GM21723 (cell line): ENCODE measurements around the gene AKAP8.
"Not testable (repeated sequence)": the region's sequence is repeated elsewhere in the genome, so short reads cannot be mapped to it uniquely, and the experiment has no call there.

ENCODE experiments used
- ATAC-seq: cut with Tn5 transposase; IDR thresholded peaks from one replicate; pipeline ENCODE4 v1.9.1; 2021; ENCODE audit warnings: mild to moderate bottlenecking, moderate library complexity; ENCODE audit not compliant: unreplicated experiment

AKAP8 gene

GRCh38 chr19:15379083-15379998 lies at the start of gene AKAP8:
AKAP8 (minus strand) TSS chr19:15379787; CDS start chr19:15379731, 56 bp downstream.
- ATAC-seq = peak; percentile 82

GRCh38 chr19:15427991-15428471 lies 48.4 kb upstream of the AKAP8 start:
- no peak for ATAC-seq

GRCh38 chr19:15427350-15427700 lies 47.7 kb upstream of the AKAP8 start:
- ATAC-seq = no peak

GRCh38 chr19:15426485-15427349 lies 47.1 kb upstream of the AKAP8 start:
- ATAC-seq = no peak

GRCh38 chr19:15425321-15425950 lies 45.8 kb upstream of the AKAP8 start:
- no peak for ATAC-seq

- ATAC-seq = no peak
Observed at GRCh38 chr19:15424692-15425272, 45.2 kb upstream of the AKAP8 start.

GRCh38 chr19:15424121-15424520 lies 44.5 kb upstream of the AKAP8 start:
- ATAC-seq = no peak

GRCh38 chr19:15423130-15423529 lies 43.5 kb upstream of the AKAP8 start:
- ATAC-seq = no peak

- no peak for ATAC-seq
Observed at GRCh38 chr19:15422296-15423075, 42.9 kb upstream of the AKAP8 start.

GRCh38 chr19:15421721-15422260 lies 42.2 kb upstream of the AKAP8 start:
- ATAC-seq = no peak

- no peak for ATAC-seq
Observed at GRCh38 chr19:15421136-15421695, 41.6 kb upstream of the AKAP8 start.

- no peak for ATAC-seq
Observed at GRCh38 chr19:15419413-15420025, 39.9 kb upstream of the AKAP8 start.

- ATAC-seq = peak; percentile 94
Observed at GRCh38 chr19:15418579-15419412, 39.2 kb upstream of the AKAP8 start, which contains the start of gene AKAP8L. AKAP8L (minus strand) TSS chr19:15418988; CDS start chr19:15418923, 65 bp downstream.

- ATAC-seq = no peak
Observed at GRCh38 chr19:15418231-15418578, 38.6 kb upstream of the AKAP8 start.

- no peak for ATAC-seq
Observed at GRCh38 chr19:15417699-15418098, 38.1 kb upstream of the AKAP8 start.

- no peak for ATAC-seq
Observed at GRCh38 chr19:15412832-15413231, 33.2 kb upstream of the AKAP8 start.

- ATAC-seq = not testable (repeated sequence)
Observed at GRCh38 chr19:15411351-15411750, 31.8 kb upstream of the AKAP8 start.

GRCh38 chr19:15404780-15405211 lies 25.2 kb upstream of the AKAP8 start:
- no peak for ATAC-seq
